ENCODE data around the gene NEURL1.
"Not testable (repeated sequence)": the region's sequence is repeated elsewhere in the genome, so short reads cannot be mapped to it uniquely, and the experiment has no call there.

Gene NEURL1

GRCh38 chr10:103607051-103607450 is 113.5 kb downstream of the NEURL1 start:
- not testable (repeated sequence) for DNase-seq (ENCODE audit: low read depth, low spot score)

GRCh38 chr10:103608056-103608455 is 114.6 kb downstream of the NEURL1 start:
- H3K4me3 ChIP-seq (ENCODE audit: low read length); DNase-seq (ENCODE audit: low read depth, low spot score): not testable (repeated sequence)

More at GRCh38 chr10:103607051-103607450, 113.5 kb downstream of the NEURL1 start:
- H3K4me3 ChIP-seq (ENCODE audit: low read length), result not testable (repeated sequence)

- no peak for DNase-seq (ENCODE audit: low read depth, low spot score)
- no peak overlapping the region for H3K4me3 ChIP-seq (ENCODE audit: low read length)
Measured at GRCh38 chr10:103609231-103610082, 116.0 kb downstream of the NEURL1 start.

GRCh38 chr10:103610083-103610472 is 116.6 kb downstream of the NEURL1 start:
- no peak overlapping the region for H3K4me3 ChIP-seq (ENCODE audit: low read length)
- no peak for DNase-seq (ENCODE audit: low read depth, low spot score)

GRCh38 chr10:103610921-103611511 is 117.5 kb downstream of the NEURL1 start:
- H3K4me3 ChIP-seq (ENCODE audit: low read length), result no peak overlapping the region
- DNase-seq (ENCODE audit: low read depth, low spot score), result no peak

GRCh38 chr10:103612462-103613365 is 119.2 kb downstream of the NEURL1 start:
- no peak for DNase-seq (ENCODE audit: low read depth, low spot score)
- H3K4me3 ChIP-seq (ENCODE audit: low read length), result no peak overlapping the region

GRCh38 chr10:103613616-103614015 is 120.1 kb downstream of the NEURL1 start:
- no peak for DNase-seq (ENCODE audit: low read depth, low spot score)
- no peak overlapping the region for H3K4me3 ChIP-seq (ENCODE audit: low read length)

- no peak overlapping the region for H3K4me3 ChIP-seq (ENCODE audit: low read length)
- no peak for DNase-seq (ENCODE audit: low read depth, low spot score)
Measured at GRCh38 chr10:103614306-103615158, 121.0 kb downstream of the NEURL1 start.

- no peak for DNase-seq (ENCODE audit: low read depth, low spot score)
Measured at GRCh38 chr10:103616705-103617601, 123.4 kb downstream of the NEURL1 start.

GRCh38 chr10:103617602-103618385 is 124.3 kb downstream of the NEURL1 start:
- no peak overlapping the region for H3K4me3 ChIP-seq (ENCODE audit: low read length)
- no peak for DNase-seq (ENCODE audit: low read depth, low spot score)

More at GRCh38 chr10:103616705-103617601, 123.4 kb downstream of the NEURL1 start:
- no peak overlapping the region for H3K4me3 ChIP-seq (ENCODE audit: low read length)

- DNase-seq (ENCODE audit: low read depth, low spot score), result no peak
- no peak overlapping the region for H3K4me3 ChIP-seq (ENCODE audit: low read length)
Measured at GRCh38 chr10:103618575-103619423, 125.3 kb downstream of the NEURL1 start.

- DNase-seq (ENCODE audit: low read depth, low spot score), result no peak
- H3K4me3 ChIP-seq (ENCODE audit: low read length), result no peak overlapping the region
Measured at GRCh38 chr10:103619424-103620351, 126.2 kb downstream of the NEURL1 start.

- DNase-seq (ENCODE audit: low read depth, low spot score), result no peak
- H3K4me3 ChIP-seq (ENCODE audit: low read length), result no peak overlapping the region
Measured at GRCh38 chr10:103620352-103620740, 126.8 kb downstream of the NEURL1 start.

- no peak overlapping the region for H3K4me3 ChIP-seq (ENCODE audit: low read length)
- no peak for DNase-seq (ENCODE audit: low read depth, low spot score)
Measured at GRCh38 chr10:103620891-103621782, 127.6 kb downstream of the NEURL1 start.
